T-helper 2 cell treated with Interferon-gamma antibody and Interleukin-4, amounts not matched to agents 100 ng/mL and 5 ng/mL, for 36 hours (primary cell): ENCODE data around the gene CACNA2D4. TPM values are rescaled to one million over a fixed set of nuclear protein-coding genes. Genes with fewer than 3 reads are reported as not detected.

Source experiments
- intact Hi-C: fragments of 100-400 bp; cut with micrococcal nuclease; formaldehyde crosslinking; loops from one replicate; pipeline ENCODE4 v1.15.1; 2023
- total RNA-seq: library from RNA; stranded (reverse); gene quantifications from 2 replicates; pipeline ENCODE4 v1.2.3, GENCODE V29; 2022

CACNA2D4 gene
- total RNA-seq, 1 donor from 2014 or later: 15.3 TPM

- intact Hi-C loops: no loop called here
Measured at GRCh38 chr12:1816730-1817348, 101.6 kb downstream of the CACNA2D4 start.

- intact Hi-C loops: no loop called here
Measured at GRCh38 chr12:1815814-1816729, 102.4 kb downstream of the CACNA2D4 start.

- intact Hi-C loops: no loop called here
Measured at GRCh38 chr12:1815108-1815507, 103.3 kb downstream of the CACNA2D4 start.

GRCh38 chr12:1814266-1814665 is 104.2 kb downstream of the CACNA2D4 start:
- intact Hi-C loops: no loop called here

GRCh38 chr12:1812650-1813302 is 105.7 kb downstream of the CACNA2D4 start:
- intact Hi-C loops: no loop called here

- intact Hi-C loops: no loop called here
Measured at GRCh38 chr12:1811948-1812291, 106.5 kb downstream of the CACNA2D4 start.

GRCh38 chr12:1811281-1811947 is 107.0 kb downstream of the CACNA2D4 start:
- intact Hi-C loops: no loop called here

- intact Hi-C loops: no loop called here
Measured at GRCh38 chr12:1810931-1811280, 107.5 kb downstream of the CACNA2D4 start.

- intact Hi-C loops: no loop called here
Measured at GRCh38 chr12:1810201-1810930, 108.1 kb downstream of the CACNA2D4 start.

- intact Hi-C loops: no loop called here
Measured at GRCh38 chr12:1809591-1810190, 108.8 kb downstream of the CACNA2D4 start.

- intact Hi-C loops: no loop called here
Measured at GRCh38 chr12:1808798-1809480, 109.5 kb downstream of the CACNA2D4 start.

- intact Hi-C loops: no loop called here
Measured at GRCh38 chr12:1808036-1808797, 110.2 kb downstream of the CACNA2D4 start.

GRCh38 chr12:1807087-1807860 is 111.2 kb downstream of the CACNA2D4 start:
- intact Hi-C loops: no loop called here

- intact Hi-C loops: no loop called here
Measured at GRCh38 chr12:1806301-1807086, 112.0 kb downstream of the CACNA2D4 start.

- intact Hi-C loops: no loop called here
Measured at GRCh38 chr12:1805441-1806081, 112.9 kb downstream of the CACNA2D4 start.

GRCh38 chr12:1804545-1805332 is 113.7 kb downstream of the CACNA2D4 start:
- intact Hi-C loops: loop anchor here (1.0 kb wide), 1 partner anchor 8 kb away; no protein-coding TSS in a partner anchor
